PC-9 (cell line): ENCODE results near the gene STOML1.

Experiments
- CTCF ChIP-seq: fragments of 200-600 bp; sonication (generic); conservative IDR thresholded peaks from 2 replicates; pipeline ENCODE4 v1.6.1; 2017; ENCODE audit warnings: mixed run types, antibody characterized with exemption, mild to moderate bottlenecking, moderate library complexity
- EZH2 ChIP-seq: fragments of 200-600 bp; sonication (generic); IDR thresholded peaks from 2 replicates; pipeline ENCODE4 v1.8.0; 2017; ENCODE audit warnings: antibody characterized with exemption, low read depth

DNA sequence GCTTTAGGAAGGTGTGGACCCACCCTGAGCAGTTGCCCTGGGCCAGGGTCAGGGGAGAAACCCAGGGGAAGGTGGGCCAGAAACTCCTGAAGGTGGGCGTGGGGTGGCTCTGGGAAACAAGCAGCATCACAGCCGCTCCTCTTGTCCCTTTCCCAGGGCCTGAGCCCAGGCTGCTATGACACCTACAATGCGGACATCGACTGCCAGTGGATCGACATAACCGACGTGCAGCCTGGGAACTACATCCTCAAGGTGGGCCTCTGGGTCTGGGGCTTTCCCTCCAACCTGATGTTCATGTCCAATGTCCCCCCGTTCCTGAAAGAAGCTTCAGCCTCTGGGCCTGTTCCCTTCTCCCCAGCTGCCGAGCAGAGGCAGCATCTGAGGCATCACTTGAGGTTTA, 44.4 kb downstream of the STOML1 start:
- TF ChIP-seq CTCF = no peak
- no peak for TF ChIP-seq EZH2
